Astrocyte of the spinal cord (primary cell): ENCODE results near the gene C1RL.
A peak's percentile ranks its signal among the peaks of the same experiment; 100 is the strongest.

Source experiments
- DNase-seq: peaks from one replicate; pipeline ENCODE4 v3.0.0; 2011; ENCODE audit warnings: low read depth, low spot score
- H3K4me3 ChIP-seq: 2 replicates; pipeline ENCODE4 v1.5.1; 2011; ENCODE audit warnings: low read depth, mild to moderate bottlenecking, low read length, moderate library complexity
- in situ Hi-C: cut with HindIII; loops from 2 replicates; pipeline ENCODE4 v1.10.0; 2017; ENCODE audit warnings: low sequenced_read_pairs
- TF ChIP-seq, protein P1 (sequence below): IDR thresholded peaks from 2 replicates; pipeline ENCODE4 v1.5.1; 2012; ENCODE audit warnings: low read depth, mild to moderate bottlenecking, low read length, inconsistent platforms

Gene C1RL

DNA sequence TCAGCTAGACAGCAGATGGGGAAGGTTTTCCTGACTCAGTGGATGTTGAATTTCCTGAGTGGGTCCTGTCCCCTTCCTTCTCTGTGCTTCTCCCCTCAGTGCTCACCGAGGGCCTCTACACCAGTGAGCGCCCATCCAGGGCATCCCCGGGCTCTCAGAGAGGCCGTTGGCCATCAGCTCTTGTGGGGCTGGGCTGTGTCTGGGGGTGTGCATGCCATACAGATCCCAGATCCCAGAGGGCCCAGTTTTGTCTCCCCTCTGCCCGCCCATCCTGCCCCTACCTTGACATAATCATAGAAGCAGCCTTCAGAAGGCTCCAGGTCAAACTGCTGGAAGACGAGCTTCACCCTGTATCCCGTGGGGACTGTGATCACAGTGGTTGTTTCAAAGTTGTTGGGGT, 17.8 kb downstream of the C1RL start:
- TF ChIP-seq, protein P1, sequence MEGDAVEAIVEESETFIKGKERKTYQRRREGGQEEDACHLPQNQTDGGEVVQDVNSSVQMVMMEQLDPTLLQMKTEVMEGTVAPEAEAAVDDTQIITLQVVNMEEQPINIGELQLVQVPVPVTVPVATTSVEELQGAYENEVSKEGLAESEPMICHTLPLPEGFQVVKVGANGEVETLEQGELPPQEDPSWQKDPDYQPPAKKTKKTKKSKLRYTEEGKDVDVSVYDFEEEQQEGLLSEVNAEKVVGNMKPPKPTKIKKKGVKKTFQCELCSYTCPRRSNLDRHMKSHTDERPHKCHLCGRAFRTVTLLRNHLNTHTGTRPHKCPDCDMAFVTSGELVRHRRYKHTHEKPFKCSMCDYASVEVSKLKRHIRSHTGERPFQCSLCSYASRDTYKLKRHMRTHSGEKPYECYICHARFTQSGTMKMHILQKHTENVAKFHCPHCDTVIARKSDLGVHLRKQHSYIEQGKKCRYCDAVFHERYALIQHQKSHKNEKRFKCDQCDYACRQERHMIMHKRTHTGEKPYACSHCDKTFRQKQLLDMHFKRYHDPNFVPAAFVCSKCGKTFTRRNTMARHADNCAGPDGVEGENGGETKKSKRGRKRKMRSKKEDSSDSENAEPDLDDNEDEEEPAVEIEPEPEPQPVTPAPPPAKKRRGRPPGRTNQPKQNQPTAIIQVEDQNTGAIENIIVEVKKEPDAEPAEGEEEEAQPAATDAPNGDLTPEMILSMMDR: no peak
- DNase-seq: no peak
- no peak overlapping the region for H3K4me3 ChIP-seq
- in situ Hi-C loops: no loop called here

DNA sequence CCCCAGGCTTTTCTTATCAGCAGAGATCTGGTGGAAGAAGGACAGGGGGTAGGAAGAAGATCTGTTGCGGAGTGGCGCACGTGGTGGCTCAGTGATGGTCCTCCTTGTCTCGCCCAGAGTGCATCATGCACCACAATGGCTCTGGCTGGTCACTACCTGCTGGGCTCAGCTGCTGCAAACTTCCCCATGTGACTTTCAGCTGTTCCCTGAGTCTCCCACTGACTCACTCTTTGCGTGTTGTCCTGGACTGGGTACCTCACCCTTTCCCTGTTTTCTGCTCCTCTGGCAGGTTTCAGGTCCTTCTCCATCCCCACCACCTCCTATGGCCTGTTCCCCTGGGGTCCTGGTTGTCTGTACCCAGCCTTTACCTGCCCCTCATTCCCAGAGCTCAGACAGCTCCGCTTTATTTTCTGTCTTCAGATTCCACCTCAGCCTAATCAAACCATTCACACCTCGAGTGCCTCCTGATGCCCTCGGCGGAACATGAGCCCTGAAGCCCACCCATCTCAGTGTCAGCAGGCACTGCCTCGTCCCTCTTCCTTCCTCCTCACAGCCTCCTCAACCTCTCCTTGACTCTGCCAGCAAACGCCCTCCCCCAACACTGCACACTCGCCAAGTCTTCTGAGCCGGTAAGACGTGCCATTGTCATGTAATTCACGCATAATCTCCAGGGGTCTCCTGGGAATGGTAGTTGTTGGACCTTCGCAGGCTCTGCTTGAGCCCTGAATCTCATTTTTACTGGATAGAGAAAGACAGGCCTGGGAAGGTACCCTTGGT, 18.6 kb downstream of the C1RL start:
- in situ Hi-C loops: no loop called here
- no peak overlapping the region for H3K4me3 ChIP-seq
- TF ChIP-seq, protein P1: no peak
- peak; percentile 31 for DNase-seq

DNA sequence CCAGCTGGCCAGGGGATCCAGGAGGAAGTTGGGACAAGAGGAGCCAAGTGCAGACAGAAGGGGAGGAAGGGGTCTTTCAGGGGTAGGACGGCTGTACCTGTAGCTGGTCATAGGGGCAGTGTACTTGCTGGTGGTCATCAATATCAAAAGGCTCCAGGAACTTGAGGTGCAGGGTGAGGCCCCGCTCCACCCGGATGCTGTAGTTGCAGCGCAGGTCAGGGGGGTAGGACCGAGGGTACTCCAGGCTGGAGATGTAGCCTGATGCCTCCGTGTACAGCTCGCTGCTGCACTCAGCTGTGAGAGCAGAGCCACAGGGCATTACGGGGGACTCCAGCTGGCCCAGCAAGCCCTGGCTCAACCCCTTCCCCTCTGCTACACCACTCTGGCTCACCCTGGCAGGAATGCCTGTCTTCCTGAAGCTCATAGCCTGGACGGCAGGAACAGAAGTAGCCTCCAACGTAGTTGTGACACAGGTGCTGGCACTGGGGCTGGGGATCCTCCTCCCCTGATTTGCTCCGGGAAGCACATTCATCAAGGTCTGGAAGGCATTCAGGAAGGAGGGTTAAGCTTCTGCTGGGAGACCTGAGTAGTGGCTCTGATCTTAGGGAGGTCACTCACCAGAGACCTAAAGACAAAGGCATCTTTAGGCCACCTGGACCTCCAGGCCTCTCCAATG, 19.7 kb downstream of the C1RL start:
- no peak for DNase-seq
- in situ Hi-C loops: no loop called here
- TF ChIP-seq, protein P1: no peak
- no peak overlapping the region for H3K4me3 ChIP-seq

DNA sequence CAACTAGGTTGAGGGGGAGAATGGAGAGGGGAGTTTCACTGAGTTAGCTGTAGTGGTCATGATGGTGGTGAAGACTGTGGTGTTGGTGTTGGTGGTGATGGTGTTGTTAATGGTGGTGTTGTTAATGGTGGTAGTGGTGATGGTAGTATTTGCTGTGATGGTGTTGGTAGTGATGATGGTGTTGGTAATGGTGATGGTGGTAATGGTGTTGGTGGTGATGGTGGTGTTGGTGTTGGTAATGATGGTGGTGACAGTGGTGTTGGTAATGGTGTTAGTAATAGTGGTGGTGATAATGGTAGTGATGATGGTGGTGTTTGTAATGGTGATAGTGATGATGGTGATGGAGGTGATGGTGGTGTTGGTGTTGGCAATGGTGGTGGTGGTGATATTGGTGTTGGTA, 25.9 kb downstream of the C1RL start:
- no peak for DNase-seq
- TF ChIP-seq, protein P1: no peak
- in situ Hi-C loops: no loop called here
- no peak overlapping the region for H3K4me3 ChIP-seq

DNA sequence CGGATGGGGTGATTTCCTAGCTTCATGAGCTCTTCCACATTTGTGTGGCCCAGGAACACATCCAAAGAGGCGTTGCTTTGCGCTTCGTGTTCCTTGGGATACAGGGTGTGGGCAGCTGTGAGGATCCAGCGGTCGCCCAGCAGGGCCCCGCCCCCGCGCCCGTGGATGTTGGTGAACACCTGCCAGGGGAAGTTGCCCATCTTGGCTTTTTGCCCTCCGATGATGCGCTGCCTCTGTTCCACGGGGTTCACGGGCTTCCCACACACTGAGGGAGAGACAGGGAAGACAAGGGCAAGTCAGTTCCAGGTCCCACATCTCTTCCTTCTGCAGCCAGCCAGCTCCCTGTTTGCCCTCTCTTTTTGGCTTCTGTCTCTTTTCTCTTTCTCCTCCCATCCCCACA, 28.0 kb downstream of the C1RL start:
- no peak overlapping the region for H3K4me3 ChIP-seq
- TF ChIP-seq, protein P1: no peak
- DNase-seq: no peak
- in situ Hi-C loops: no loop called here

DNA sequence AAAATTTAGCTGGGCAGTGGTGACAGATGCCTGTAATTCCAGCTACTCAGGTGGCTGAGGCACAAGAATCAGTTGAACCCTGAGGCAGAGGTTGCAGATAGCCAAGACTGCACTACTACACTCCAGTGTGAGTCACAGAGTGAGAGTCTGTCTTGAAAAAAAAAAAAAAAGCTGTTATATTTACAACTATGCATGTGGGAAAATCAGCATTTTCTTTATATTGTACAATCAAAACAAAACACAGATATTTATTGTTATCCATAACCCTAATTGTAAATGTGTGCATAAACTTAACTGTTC, 29.2 kb downstream of the C1RL start:
- TF ChIP-seq, protein P1: no peak
- DNase-seq: peak; percentile 53
- H3K4me3 ChIP-seq: no peak overlapping the region
- in situ Hi-C loops: no loop called here
